ENCODE measurements around the gene PLAAT5.
A peak's percentile ranks its signal among the peaks of the same experiment; 100 is the strongest.
"Not testable (repeated sequence)": the region's sequence is repeated elsewhere in the genome, so short reads cannot be mapped to it uniquely, and the experiment has no call there.

PLAAT5 gene

GRCh38 chr11:63490551-63491239, at the start of gene PLAAT5:
TSS of gene PLAAT5 (minus strand) at chr11:63491167. CDS start at chr11:63491034, 133 bp downstream.
- DNase-seq, result peak; percentile 39 to 40

GRCh38 chr11:63537293-63538101, 46.5 kb upstream of the PLAAT5 start:
- DNase-seq, result peak; percentile 48 to 53

GRCh38 chr11:63536669-63537292, 45.8 kb upstream of the PLAAT5 start, which contains the start of gene PLAAT4:
TSS of gene PLAAT4 (plus strand) at chr11:63536808. CDS start at chr11:63536869, 61 bp downstream.
- DNase-seq, result peak; percentile 53 to 54

- DNase-seq, result peak; percentile 45 to 60
Measured at GRCh38 chr11:63535734-63536133, 44.8 kb upstream of the PLAAT5 start.

- DNase-seq, result peak; percentile 36 to 44
Measured at GRCh38 chr11:63534895-63535461, 44.0 kb upstream of the PLAAT5 start.

- DNase-seq, result no peak
Measured at GRCh38 chr11:63534076-63534475, 43.1 kb upstream of the PLAAT5 start.

- DNase-seq, result no peak
Measured at GRCh38 chr11:63532799-63533475, 42.0 kb upstream of the PLAAT5 start.

GRCh38 chr11:63532117-63532516, 41.1 kb upstream of the PLAAT5 start:
- DNase-seq, result no peak

- peak in 1 of 2 experiments; percentile 31 for DNase-seq
Measured at GRCh38 chr11:63531074-63531792, 40.3 kb upstream of the PLAAT5 start.

GRCh38 chr11:63530021-63530420, 39.1 kb upstream of the PLAAT5 start:
- DNase-seq, result no peak

GRCh38 chr11:63529373-63529772, 38.4 kb upstream of the PLAAT5 start:
- DNase-seq, result not testable (repeated sequence)

GRCh38 chr11:63528729-63529278, 37.8 kb upstream of the PLAAT5 start:
- DNase-seq, result not testable (repeated sequence)

GRCh38 chr11:63528156-63528555, 37.2 kb upstream of the PLAAT5 start:
- not testable (repeated sequence) for DNase-seq

- no peak for DNase-seq
Measured at GRCh38 chr11:63527667-63528066, 36.7 kb upstream of the PLAAT5 start.

- no peak for DNase-seq
Measured at GRCh38 chr11:63523151-63523550, 32.2 kb upstream of the PLAAT5 start.

GRCh38 chr11:63521896-63522295, 30.9 kb upstream of the PLAAT5 start:
- DNase-seq, result no peak

GRCh38 chr11:63520606-63521170, 29.7 kb upstream of the PLAAT5 start:
- no peak for DNase-seq

GRCh38 chr11:63518548-63518947, 27.6 kb upstream of the PLAAT5 start:
- no peak for DNase-seq

GRCh38 chr11:63517156-63517555, 26.2 kb upstream of the PLAAT5 start:
- DNase-seq, result no peak

- DNase-seq, result no peak
Measured at GRCh38 chr11:63516109-63516508, 25.1 kb upstream of the PLAAT5 start.

- DNase-seq, result no peak
Measured at GRCh38 chr11:63512816-63513215, 21.8 kb upstream of the PLAAT5 start.
